Embryonic facial prominence (tissue), 1 donor: ENCODE results near the gene STRBP.
"Not testable (repeated sequence)": the region's sequence is repeated elsewhere in the genome, so short reads cannot be mapped to it uniquely, and the experiment has no call there.

Source experiments
- DNase-seq: peaks from one replicate; pipeline ENCODE4 v3.0.0-alpha.2; 2016; ENCODE audit errors: extremely low spot score

STRBP gene

GRCh38 chr9:123250504-123250903, 17.9 kb downstream of the STRBP start:
- no peak for DNase-seq

- DNase-seq = not testable (repeated sequence)
Observed at GRCh38 chr9:123249162-123249561, 19.2 kb downstream of the STRBP start.

- DNase-seq = no peak
Observed at GRCh38 chr9:123248630-123249029, 19.8 kb downstream of the STRBP start.

- DNase-seq = no peak
Observed at GRCh38 chr9:123246534-123246933, 21.9 kb downstream of the STRBP start.

- DNase-seq = no peak
Observed at GRCh38 chr9:123239726-123240125, 28.7 kb downstream of the STRBP start.

- no peak for DNase-seq
Observed at GRCh38 chr9:123238365-123238764, 30.0 kb downstream of the STRBP start.

GRCh38 chr9:123237220-123237619, 31.2 kb downstream of the STRBP start:
- DNase-seq = no peak

- no peak for DNase-seq
Observed at GRCh38 chr9:123235448-123235847, 32.9 kb downstream of the STRBP start.

- DNase-seq = no peak
Observed at GRCh38 chr9:123234853-123235252, 33.5 kb downstream of the STRBP start.

- no peak for DNase-seq
Observed at GRCh38 chr9:123232332-123232731, 36.1 kb downstream of the STRBP start.

GRCh38 chr9:123231421-123231820, 37.0 kb downstream of the STRBP start:
- no peak for DNase-seq

GRCh38 chr9:123228967-123229366, 39.4 kb downstream of the STRBP start:
- no peak for DNase-seq

GRCh38 chr9:123225995-123226394, 42.4 kb downstream of the STRBP start:
- no peak for DNase-seq

- DNase-seq = no peak
Observed at GRCh38 chr9:123225374-123225813, 43.0 kb downstream of the STRBP start.

- DNase-seq = no peak
Observed at GRCh38 chr9:123220127-123220526, 48.3 kb downstream of the STRBP start.

GRCh38 chr9:123218831-123219230, 49.6 kb downstream of the STRBP start:
- no peak for DNase-seq

- no peak for DNase-seq
Observed at GRCh38 chr9:123217128-123217654, 51.2 kb downstream of the STRBP start.

- DNase-seq = no peak
Observed at GRCh38 chr9:123216251-123216797, 52.1 kb downstream of the STRBP start.

GRCh38 chr9:123211081-123211480, 57.3 kb downstream of the STRBP start:
- DNase-seq = no peak

- no peak for DNase-seq
Observed at GRCh38 chr9:123208626-123209174, 59.7 kb downstream of the STRBP start.

- no peak for DNase-seq
Observed at GRCh38 chr9:123206065-123206464, 62.3 kb downstream of the STRBP start.

- DNase-seq = no peak
Observed at GRCh38 chr9:123201083-123201482, 67.3 kb downstream of the STRBP start.

- not testable (repeated sequence) for DNase-seq
Observed at GRCh38 chr9:123200469-123200868, 67.9 kb downstream of the STRBP start.

GRCh38 chr9:123196124-123196523, 72.3 kb downstream of the STRBP start:
- no peak for DNase-seq
